Gastrocnemius medialis (tissue), 4 donors: Measurements from ENCODE around the gene WFDC5. TPM values are rescaled to one million over a fixed set of nuclear protein-coding genes. Genes with fewer than 3 reads are reported as not detected.
"Not testable (repeated sequence)": the region's sequence is repeated elsewhere in the genome, so short reads cannot be mapped to it uniquely, and the experiment has no call there.

ENCODE experiments used
- ATAC-seq, 2 donors: fragments of 150-250 bp; one replicate each; pipeline ENCODE4 v1.9.1; 2016
- DNase-seq, 2 donors: peaks; one replicate each; pipeline ENCODE4 v3.0.0-alpha.2; 2019
- H3K27ac ChIP-seq, 4 donors: fragments of 200-600 bp; sonication (generic); 1 replicate in 1 of 4; 2 replicates in 3 of 4; pipeline ENCODE4 v1.5.1; 2016 to 2018; ENCODE audit warnings: mild to moderate bottlenecking in 2 of 4, moderate library complexity in 1 of 4
- H3K27me3 ChIP-seq, 3 donors: fragments of 200-600 bp; sonication (generic) in 2 of 3; 1 replicate in 1 of 3; 2 replicates in 2 of 3; pipeline versions ENCODE4 v1.5.1 to v1.6.0; 2016 to 2019; ENCODE audit warnings: mild to moderate bottlenecking in 1 of 3, moderate library complexity in 1 of 3
- H3K36me3 ChIP-seq, 2 donors: fragments of 200-600 bp; sonication (generic) in 1 of 2; one replicate each; pipeline ENCODE4 v1.5.1; 2017 to 2018
- H3K4me1 ChIP-seq, 2 donors: fragments of 200-600 bp; sonication (generic) in 1 of 2; one replicate each; pipeline ENCODE4 v1.5.1; 2016 to 2017; ENCODE audit warnings: mild to moderate bottlenecking in 2 of 2
- H3K4me3 ChIP-seq, 4 donors: fragments of 200-600 bp; sonication (generic) in 3 of 4; 1 replicate in 1 of 4; 2 replicates in 3 of 4; pipeline ENCODE4 v1.5.1; 2016 to 2019; ENCODE audit warnings: mild to moderate bottlenecking in 2 of 4
- H3K9me3 ChIP-seq, 3 donors: fragments of 200-600 bp; sonication (generic) in 2 of 3; 1 replicate in 1 of 3; 2 replicates in 2 of 3; pipeline ENCODE4 v1.5.1; 2016 to 2019
- CTCF ChIP-seq, 5 experiments: fragments of 450-650 bp in 3 of 5; fragments of 200-600 bp in 2 of 5; sonication (generic) in 2 of 5; IDR thresholded peaks in 4 of 5; conservative IDR thresholded peaks in 1 of 5; 1 replicate in 4 of 5; 2 replicates in 1 of 5; pipeline ENCODE4 v1.5.1; 2016 to 2019; ENCODE audit warnings: antibody characterized with exemption in 5 of 5, mild to moderate bottlenecking in 3 of 5, moderate library complexity in 3 of 5
- POLR2A ChIP-seq, 2 donors: fragments of 450-650 bp; IDR thresholded peaks; one replicate each; pipeline ENCODE4 v1.6.1; 2017; ENCODE audit warnings: antibody characterized with exemption in 2 of 2, mild to moderate bottlenecking in 2 of 2, moderate library complexity in 2 of 2
- in situ Hi-C, 4 donors: fragments of 200-750 bp; cut with MboI; loops; one replicate each; pipeline versions ENCODE4 v1.15.0 to v1.8.0; 2017; ENCODE audit warnings: low sequenced_read_pairs in 4 of 4
- intact Hi-C: fragments of 100-400 bp; cut with DNase I; formaldehyde crosslinking; loops from one replicate; pipeline ENCODE4 v1.15.1; 2023; ENCODE audit warnings: low total_unique reads
- total RNA-seq, 4 donors: library from RNA; depleted of rRNA; stranded (reverse); fragments of >200 nt; gene quantifications; one replicate each; pipeline versions ENCODE4 v1.1.0 to v1.2.3, GENCODE V29; 2016

The WFDC5 gene, protein sequence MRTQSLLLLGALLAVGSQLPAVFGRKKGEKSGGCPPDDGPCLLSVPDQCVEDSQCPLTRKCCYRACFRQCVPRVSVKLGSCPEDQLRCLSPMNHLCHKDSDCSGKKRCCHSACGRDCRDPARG
- total RNA-seq: not detected

GRCh38 chr20:45114465-45115385, at the start of gene WFDC5:
TSS of gene WFDC5 (minus strand) at chr20:45115174. CDS start at chr20:45115083, 91 bp downstream.
- Histone ChIP-seq H3K27ac (no peak within 1 kb of the TSS), H3K4me1 (no peaks in the 10 kb centered on the region), H3K27me3 (peaks cover 0 to 11% (median 0%) of the 10 kb centered on the region in 3 donors), H3K4me3 (no peak within 1 kb of the TSS), H3K9me3 (no peaks in the 10 kb centered on the region), H3K36me3 (no peaks in the 10 kb centered on the region)
- no peak for TF ChIP-seq POLR2A (IDR thresholded peaks at IDR 0.05)
- no peak for TF ChIP-seq CTCF (IDR thresholded peaks at IDR 0.05 in 4 of 5, conservative IDR thresholded peaks at IDR 0.05 in 1 of 5)
- intact Hi-C loops: no loop called here
- in situ Hi-C loops: no loop called here
- DNase-seq: no peak
- no peak for ATAC-seq

GRCh38 chr20:45163083-45163803, 48.3 kb upstream of the WFDC5 start:
- Histone ChIP-seq H3K36me3 (no peaks in the 10 kb centered on the region), H3K27ac (no peak overlapping the region), H3K9me3 (no peaks in the 10 kb centered on the region), H3K4me1 (no peaks in the 10 kb centered on the region), H3K4me3 (no peak overlapping the region), H3K27me3 (peaks cover 0 to 5% (median 0%) of the 10 kb centered on the region in 3 donors)
- ATAC-seq (no peak), DNase-seq (no peak)
- in situ Hi-C loops (no loop called here), intact Hi-C loops (no loop called here)
- no peak for TF ChIP-seq POLR2A (IDR thresholded peaks at IDR 0.05)
- no peak for TF ChIP-seq CTCF (IDR thresholded peaks at IDR 0.05 in 4 of 5, conservative IDR thresholded peaks at IDR 0.05 in 1 of 5)

DNA sequence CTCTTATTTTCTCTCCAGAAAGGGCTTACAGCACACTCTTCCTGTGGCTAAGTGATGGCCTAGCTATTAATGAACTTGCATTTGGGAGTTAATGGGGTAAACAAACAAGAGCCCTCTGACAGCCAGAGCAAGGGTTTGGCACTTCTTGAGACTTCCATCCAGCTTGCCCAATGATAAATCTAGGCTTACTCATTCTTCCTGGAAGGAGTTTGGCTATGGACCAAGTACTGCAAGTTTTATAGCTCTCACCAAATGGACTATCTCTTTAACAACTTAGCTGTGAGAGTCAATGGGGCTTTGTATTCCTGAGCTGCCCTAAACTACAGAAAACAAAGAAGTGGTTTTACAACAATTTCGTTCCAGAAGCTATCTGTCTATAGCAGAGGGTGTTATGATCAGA, 43.0 kb upstream of the WFDC5 start:
- TF ChIP-seq POLR2A (IDR thresholded peaks at IDR 0.05) (no peak), CTCF (IDR thresholded peaks at IDR 0.05 in 4 of 5, conservative IDR thresholded peaks at IDR 0.05 in 1 of 5) (no peak)
- H3K27ac ChIP-seq: no peak overlapping the region
- intact Hi-C loops: no loop called here
- no peaks in the 10 kb centered on the region for H3K4me1 ChIP-seq
- peaks cover 0 to 5% (median 2%) of the 10 kb centered on the region in 3 donors for H3K27me3 ChIP-seq
- no peaks in the 10 kb centered on the region for H3K36me3 ChIP-seq
- no peak overlapping the region for H3K4me3 ChIP-seq
- in situ Hi-C loops: no loop called here
- no peak for DNase-seq
- ATAC-seq: no peak
- no peaks in the 10 kb centered on the region for H3K9me3 ChIP-seq

- no peak overlapping the region for H3K4me3 ChIP-seq
- peaks cover 0 to 4% (median 2%) of the 10 kb centered on the region in 3 donors for H3K27me3 ChIP-seq
- DNase-seq (no peak), ATAC-seq (no peak)
- H3K36me3 ChIP-seq: no peaks in the 10 kb centered on the region
- in situ Hi-C loops: no loop called here
- H3K27ac ChIP-seq: no peak overlapping the region
- no peaks in the 10 kb centered on the region for H3K4me1 ChIP-seq
- TF ChIP-seq CTCF (IDR thresholded peaks at IDR 0.05 in 4 of 5, conservative IDR thresholded peaks at IDR 0.05 in 1 of 5) (no peak), POLR2A (IDR thresholded peaks at IDR 0.05) (no peak)
- intact Hi-C loops: no loop called here
- no peaks in the 10 kb centered on the region for H3K9me3 ChIP-seq
These were observed 41.7 kb upstream of the WFDC5 start for GRCh38 chr20:45156713-45157112.

- in situ Hi-C loops, H3K27me3 ChIP-seq, H3K9me3 ChIP-seq, ATAC-seq, H3K4me3 ChIP-seq, H3K4me1 ChIP-seq, intact Hi-C loops, H3K36me3 ChIP-seq, DNase-seq, H3K27ac ChIP-seq: not testable (repeated sequence)
These were observed 39.8 kb upstream of the WFDC5 start for GRCh38 chr20:45154794-45155193.
